HG03103 (cell line): ENCODE data around the gene ANAPC7.
A peak's percentile ranks its signal among the peaks of the same experiment; 100 is the strongest.
"Not testable (repeated sequence)": the region's sequence is repeated elsewhere in the genome, so short reads cannot be mapped to it uniquely, and the experiment has no call there.

Source experiments
- ATAC-seq: cut with Tn5 transposase; IDR thresholded peaks from one replicate; pipeline ENCODE4 v1.9.1; 2021; ENCODE audit warnings: low read depth; ENCODE audit not compliant: unreplicated experiment

Gene ANAPC7, protein sequence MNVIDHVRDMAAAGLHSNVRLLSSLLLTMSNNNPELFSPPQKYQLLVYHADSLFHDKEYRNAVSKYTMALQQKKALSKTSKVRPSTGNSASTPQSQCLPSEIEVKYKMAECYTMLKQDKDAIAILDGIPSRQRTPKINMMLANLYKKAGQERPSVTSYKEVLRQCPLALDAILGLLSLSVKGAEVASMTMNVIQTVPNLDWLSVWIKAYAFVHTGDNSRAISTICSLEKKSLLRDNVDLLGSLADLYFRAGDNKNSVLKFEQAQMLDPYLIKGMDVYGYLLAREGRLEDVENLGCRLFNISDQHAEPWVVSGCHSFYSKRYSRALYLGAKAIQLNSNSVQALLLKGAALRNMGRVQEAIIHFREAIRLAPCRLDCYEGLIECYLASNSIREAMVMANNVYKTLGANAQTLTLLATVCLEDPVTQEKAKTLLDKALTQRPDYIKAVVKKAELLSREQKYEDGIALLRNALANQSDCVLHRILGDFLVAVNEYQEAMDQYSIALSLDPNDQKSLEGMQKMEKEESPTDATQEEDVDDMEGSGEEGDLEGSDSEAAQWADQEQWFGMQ

DNA sequence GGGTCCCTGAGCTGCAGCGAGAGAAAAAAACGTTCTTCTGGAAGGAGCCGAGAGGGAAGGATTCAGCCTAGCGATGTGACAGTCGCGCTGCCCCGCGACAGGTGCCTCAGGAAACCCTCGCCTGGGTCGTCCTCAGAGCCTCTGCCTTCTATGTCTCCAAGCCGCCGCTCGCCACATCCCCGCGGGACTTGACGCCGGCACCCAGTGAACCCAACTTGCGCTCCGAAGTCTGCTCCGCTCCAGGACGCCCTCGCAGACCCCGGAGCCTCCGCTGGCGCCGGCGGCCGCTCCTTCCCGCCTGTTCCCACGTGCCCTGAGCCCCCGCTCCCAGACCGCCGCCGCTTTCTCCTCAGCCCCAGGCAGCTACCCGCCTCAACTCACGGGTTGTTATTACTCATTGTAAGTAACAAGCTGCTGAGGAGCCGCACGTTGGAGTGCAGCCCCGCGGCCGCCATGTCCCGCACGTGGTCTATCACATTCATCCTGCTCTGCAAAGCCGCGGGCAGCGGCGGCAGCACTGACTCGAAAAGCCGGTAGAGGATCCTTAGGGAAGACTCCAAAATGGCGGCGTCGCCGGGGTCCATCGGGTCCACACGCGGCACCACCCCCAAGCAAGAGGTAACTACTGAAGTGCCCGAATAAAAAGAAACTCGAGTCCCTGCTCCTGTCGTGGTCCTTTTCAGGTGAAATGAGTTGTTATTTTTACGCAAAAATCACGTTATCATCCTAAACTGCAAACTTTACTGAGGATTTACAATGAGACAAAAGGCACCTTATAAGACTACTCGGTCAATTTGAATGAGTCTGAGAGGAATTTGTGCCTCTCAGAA lies at the start of gene ANAPC7:
Gene ANAPC7, minus strand, starts transcription at position 563 of the 830 bp plus-strand sequence. Its CDS starts 81 bp downstream, at position 482.
- ATAC-seq = no peak

DNA sequence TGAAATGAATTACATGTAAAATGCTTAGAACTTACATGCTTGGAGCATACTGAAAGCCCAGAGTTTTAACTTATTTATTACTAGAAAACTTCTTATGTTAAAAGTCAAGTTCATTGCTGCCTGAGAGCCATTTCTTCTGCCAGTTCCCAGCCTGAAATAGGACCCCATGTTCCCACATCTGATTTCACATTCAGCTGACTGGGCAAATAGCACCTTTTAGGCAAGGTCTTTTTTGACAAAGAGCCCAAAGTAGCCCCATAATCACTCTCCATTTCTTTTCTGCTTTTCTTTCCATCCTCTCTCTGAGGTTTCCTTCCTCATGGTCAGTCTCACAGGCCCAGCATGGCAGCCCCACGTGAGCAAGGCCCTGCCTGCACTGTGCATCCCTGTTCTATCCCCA lies 47.8 kb upstream of the ANAPC7 start:
- ATAC-seq = no peak

DNA sequence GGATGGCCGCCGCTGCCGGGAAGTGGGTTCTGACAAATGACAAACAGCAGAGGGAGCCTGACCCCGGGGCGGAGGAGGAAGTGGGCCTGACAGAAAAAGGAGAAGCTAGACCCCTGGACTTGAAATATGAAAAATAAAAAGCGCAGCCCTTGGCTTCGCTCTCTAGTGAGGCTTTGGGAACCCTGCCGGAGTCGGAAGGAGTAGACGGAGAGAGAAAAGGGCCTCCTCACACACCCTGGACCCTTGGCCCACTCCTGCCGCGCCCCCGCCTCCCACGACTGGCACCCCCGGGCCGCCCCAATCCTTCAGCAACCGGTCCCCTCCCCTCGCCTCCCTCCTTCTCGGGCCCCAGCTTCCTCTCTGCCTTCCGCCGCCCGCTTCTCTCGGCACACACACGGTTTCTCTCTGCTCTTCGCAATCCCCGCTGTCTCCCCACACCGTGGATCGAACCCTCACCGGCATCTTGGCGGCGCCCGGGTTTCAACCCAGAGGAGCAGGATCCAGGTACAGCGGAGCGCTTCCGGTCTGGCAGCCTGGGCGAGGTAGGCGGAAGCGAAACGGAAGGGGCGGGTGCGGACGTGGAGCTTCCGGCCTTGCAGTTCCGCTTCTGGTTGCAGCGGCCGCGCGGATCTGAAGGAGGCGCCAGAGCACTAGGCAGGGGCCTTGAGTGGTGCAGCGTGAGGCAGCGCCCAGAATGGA lies 46.4 kb upstream of the ANAPC7 start, which contains the start of gene ARPC3:
Gene ARPC3, minus strand, starts transcription at position 539 of the 699 bp plus-strand sequence. Its CDS starts 77 bp downstream, at position 462.
- ATAC-seq = peak; percentile 83

DNA sequence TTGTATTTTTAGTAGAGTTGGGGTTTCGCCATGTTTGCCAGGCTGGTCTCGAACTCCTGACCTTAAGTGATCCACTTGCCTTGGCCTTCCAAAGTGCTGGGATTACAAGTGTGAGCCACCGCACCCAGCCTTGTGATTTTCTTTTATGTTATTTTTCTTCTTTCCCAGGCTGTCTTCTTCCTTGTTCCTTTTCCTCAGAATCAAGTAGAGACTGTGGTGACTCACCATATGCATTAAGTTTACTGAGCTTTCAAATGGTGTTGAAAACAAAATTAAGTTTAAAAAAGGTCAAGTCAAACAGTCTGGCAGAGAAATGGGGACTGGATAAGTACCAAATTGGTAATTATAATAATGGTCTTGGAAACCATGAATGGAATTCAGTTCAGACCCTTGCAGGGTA lies 40.9 kb upstream of the ANAPC7 start:
- no peak for ATAC-seq

DNA sequence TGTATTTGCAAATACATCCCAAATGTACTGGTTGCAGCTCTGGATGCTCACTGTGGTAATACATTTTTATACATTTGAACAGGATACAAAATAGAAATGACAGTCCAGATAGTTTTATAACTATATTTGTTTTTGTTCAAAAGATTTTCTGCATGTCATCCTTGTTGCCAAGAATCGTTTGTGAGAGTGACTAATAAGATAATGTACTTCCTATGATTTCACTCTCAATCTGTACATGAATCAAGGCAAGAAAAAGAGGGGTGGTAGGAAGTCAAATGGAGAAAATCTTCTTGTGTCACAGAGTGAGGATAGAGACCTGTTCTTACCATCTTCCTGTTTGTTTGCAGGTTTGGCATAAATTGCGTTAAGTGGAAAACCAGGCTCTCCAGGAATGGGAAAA lies 32.7 kb upstream of the ANAPC7 start:
- no peak for ATAC-seq

DNA sequence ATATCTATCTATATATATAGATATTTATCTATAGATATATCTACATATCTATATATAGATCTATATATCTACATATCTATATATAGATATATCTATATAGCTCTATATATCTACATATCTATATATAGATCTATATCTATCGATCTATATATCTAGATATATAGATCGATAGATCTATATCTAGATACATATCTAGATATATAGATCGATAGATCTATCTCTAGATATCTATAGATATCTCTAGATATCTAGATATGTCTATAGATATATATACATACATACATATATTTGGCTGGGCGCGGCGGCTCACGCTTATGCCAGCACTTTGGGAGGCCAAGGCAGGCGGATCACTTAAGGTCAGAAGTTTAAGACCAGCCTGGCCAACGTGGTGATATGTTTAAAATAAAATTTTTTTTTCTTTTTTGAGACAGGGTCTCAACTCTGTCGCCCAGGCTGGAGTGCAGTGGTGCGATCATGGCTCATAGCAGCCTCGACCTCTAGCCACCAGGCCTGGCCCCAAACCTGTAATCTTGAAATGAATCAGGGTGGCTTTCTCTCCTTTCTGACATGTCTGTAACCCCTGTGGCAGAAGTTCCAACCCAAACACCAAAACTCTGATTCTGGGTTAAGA lies 28.6 kb upstream of the ANAPC7 start:
- no peak for ATAC-seq

DNA sequence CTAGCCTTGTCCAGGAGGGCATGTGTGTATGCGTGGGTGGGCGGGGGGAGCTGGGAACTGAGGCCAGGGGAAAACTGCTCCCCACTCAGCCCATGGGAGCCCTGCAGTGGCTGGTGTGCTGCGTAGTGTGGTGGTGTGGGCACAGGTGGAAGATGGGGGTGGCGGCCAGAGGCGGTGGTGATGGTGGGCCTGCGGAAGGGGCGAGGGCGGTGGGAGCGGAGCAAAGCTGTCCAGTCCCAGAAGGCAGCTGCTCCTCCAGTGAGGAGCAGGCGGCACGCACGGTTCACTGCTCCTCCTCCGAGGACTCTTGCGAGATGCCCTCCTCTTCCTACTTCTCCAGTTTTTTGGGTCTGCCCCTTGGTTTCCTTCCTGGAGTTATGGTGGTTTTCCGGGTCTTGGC lies 26.2 kb upstream of the ANAPC7 start:
- ATAC-seq = not testable (repeated sequence)

DNA sequence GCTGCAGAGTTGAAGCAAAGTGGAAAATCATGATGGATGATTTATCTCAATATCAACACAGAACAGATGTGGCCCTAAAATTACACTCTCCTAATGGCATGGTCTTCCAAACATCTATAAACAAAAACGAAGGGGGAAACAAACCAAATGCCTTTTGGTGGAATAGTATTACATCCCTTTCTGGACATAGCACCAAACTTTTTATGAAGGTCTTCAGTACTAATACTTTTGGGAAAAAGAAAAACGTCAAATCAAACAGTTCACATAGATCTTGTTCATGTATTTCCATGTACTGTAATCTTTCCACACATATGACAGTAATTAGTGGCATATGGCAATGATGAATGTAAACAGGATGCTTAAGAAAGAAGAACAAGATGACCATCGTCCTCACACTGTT lies 22.9 kb upstream of the ANAPC7 start:
- no peak for ATAC-seq

DNA sequence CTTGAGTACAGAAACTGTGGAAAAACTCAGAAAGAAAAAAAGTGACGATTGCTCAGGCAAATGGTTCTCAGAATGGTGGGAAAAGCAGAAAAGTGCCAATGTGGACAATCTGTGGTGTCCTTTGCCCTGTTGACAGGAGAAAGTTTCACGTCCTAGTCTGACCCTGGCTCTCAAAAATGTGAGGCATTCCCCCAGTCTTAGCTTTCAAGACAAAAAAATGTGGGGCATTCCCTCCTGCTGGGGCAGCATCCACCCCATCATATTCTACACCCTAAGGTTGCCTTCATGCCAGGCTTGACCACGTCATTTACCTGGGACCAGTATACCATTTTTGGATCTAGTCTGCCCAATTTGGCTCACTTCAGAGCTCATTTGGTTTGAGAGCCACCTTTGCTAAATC lies 20.7 kb upstream of the ANAPC7 start:
- ATAC-seq = no peak

DNA sequence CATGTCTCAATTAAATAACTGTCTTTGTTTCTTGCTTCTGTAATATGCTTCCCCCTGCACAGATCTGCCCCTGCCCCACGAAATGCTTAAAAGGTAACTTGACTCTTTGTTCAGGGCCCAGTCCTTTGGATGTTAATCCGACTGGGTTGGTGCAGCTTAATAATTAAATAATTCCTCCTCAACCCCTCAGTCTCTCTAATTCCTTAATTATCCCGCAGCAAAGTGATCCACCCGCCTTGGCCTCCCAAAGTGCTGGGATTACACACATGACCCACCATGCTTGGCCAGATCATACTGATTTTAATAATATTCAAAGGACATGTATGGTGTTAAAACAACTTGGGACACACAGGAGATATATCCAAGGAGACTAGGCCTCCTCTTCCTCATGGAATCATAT lies 18.2 kb upstream of the ANAPC7 start:
- ATAC-seq = no peak

DNA sequence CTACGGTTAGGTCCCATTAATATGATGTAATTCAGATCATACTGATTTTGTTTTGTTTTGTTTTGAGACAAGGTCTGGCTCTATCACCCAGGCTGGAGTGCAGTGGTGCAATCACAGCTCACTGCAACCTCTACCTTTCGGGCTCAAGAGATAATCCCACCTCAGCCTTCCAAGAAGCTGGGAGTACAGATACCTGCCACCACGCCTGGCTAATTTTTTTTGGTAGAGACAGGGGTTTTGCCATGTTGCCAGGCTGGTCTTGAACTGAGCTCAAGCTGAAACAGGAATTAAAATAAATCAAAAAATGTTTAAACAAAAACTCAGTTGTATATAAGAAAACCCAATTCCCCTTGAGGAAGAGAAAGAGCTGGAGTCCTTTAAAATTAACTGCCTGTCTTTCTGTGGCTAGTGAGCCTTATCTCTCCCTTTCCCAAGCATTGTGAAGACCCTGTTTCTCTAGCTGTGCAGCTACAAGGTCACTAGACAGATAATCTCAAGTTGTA lies 17.7 kb upstream of the ANAPC7 start:
- no peak for ATAC-seq

DNA sequence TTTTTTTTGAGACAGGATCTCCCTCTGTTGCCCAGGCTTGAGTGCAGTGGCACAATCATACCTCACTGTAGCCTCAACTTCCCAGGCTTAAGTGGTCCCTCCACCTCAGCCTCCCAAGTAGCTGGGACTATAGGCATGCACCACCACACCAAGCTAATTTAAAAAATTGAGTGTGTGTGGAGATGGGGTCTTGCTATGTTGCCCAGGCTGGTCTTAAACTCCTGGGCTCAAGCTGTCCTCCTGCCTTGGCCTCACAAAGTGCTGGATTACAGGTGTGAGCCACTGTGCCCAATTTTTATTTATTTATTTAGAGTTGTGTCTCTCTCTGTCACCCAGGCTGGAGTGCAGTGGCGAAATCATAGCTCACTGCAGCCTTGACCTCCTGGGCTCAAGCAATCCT lies 17.1 kb upstream of the ANAPC7 start:
- not testable (repeated sequence) for ATAC-seq

DNA sequence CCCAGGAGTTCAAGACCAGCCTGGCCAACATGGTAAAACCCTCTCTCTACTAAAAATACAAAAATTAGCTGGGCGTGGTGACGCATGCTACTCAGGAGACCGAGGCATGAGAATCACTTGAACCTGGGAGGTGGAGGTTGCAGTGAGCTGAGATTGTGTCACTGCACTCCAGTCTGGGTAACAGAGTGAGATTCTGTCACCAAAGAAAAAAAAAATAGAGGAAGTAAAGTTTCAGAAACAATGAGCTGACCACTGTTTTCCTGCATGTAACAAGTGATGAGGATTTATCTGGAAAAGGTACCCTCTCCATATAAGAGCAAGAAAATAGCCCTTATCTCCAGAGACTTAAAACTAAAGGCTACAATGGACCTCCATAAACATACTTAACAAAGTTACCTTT lies 13.6 kb upstream of the ANAPC7 start:
- ATAC-seq = not testable (repeated sequence)

DNA sequence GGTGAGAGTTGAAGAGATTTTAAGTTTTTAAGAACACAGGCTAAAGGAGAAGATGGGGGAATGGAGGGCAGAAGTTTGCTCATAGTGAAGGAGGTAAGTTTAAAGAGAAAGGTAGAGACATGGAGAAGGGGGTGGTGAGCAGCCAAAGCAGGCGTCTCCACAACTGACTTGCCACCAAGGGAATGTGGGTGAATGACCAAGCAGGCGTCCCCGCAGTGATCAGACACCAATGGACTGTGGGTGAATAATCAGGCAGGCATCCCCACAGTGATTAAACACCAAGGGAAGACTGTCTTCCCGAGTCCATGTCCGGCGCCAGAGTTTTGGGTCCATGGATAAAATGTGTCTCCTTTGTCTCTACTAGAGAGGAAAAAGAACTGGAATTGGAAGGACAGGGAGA lies 6.6 kb upstream of the ANAPC7 start:
- not testable (repeated sequence) for ATAC-seq

DNA sequence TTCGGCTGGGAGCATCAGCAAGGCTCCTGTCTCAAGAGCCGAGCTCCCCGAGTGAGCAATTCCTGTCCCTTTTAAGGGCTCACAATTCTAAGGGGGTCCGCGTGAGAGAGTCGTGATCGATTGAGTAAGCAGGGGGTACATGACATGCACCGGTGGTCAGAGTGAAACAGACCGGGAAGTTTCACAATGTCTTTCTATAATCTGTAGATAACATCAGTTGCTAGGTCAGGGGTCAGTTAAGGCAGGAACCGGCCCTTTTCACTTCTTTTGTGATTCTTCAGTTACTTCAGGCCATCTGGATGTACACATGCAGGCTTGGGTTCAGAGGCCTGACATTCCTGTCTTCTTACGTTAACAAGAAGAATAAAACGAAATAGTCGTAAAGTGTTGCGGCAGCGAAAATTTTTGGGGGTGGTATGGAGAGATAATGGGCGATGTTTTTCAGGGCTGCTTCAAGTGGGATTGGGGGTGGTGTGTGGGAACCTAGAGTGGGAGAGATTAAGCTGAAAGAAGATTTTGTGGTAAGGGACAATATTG lies 1.7 kb upstream of the ANAPC7 start:
- not testable (repeated sequence) for ATAC-seq

DNA sequence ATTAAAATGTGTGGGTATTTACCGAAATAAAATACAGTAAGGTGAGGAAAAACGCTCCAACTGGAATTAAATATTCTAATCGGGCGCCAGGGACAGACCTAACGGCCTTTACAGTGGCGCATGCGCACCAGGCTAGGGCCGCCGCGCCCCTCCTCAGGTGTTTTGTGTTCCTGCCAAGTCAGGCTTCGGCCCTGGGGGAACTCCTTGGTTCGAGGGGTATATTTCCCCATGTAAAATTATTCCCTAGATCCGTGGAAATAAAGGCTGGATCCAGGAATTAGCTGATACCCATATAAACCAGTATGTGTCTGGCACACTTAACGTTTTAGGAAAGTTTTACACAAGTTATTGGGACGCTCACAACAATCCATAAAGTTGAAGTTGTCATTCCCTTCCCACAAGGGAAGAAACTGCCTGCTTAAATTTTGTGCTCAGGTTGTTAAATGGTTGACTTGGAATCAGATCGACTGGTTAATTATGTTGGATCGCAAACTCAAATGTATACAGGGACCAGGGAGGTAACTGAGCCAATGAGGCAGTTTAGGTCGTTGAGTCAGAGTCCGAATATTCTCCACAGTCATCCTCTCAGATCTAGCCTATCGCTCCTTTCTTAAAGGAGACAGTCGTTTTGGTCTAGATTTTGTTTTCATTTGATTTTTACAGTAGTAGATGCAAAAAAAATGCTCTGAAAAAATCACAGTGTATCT lies 621 bp upstream of the ANAPC7 start:
- ATAC-seq = no peak

DNA sequence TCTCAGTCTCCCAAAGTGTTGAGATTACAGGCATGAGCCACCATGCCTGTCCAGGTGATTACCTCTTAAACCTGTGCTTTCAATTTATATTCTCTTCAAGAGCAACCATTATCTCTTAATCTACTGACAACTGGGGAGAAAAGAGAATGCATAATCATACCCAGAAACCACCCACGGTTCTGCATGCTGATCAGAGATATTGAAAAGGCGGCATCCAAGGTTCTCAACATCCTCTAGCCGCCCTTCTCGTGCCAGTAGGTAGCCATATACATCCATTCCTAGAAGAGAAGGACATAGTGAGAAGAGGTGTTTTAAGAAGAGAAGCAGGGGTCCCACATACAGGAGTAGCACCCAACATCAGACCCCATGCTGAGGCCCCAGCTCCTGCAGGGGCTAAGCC lies 20.8 kb downstream of the ANAPC7 start:
- ATAC-seq = no peak

DNA sequence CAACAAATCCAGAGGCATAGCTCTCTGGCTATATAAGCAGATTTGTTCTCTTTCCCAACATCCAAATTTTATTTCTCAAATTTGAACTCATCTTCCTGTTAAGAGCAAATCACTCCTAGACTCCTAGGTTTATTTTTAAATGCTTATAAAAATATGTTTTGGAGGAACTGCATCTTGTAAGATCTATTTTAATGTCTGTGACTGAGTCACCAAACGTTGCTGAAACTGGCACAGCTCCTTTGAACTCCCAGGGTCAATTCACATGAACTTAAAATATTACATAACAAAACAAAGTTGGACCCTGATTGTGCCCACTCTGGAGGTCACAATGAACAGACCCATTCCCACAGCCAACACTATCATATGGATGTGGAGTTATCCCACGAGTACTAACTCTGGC lies 23.9 kb downstream of the ANAPC7 start:
- no peak for ATAC-seq

DNA sequence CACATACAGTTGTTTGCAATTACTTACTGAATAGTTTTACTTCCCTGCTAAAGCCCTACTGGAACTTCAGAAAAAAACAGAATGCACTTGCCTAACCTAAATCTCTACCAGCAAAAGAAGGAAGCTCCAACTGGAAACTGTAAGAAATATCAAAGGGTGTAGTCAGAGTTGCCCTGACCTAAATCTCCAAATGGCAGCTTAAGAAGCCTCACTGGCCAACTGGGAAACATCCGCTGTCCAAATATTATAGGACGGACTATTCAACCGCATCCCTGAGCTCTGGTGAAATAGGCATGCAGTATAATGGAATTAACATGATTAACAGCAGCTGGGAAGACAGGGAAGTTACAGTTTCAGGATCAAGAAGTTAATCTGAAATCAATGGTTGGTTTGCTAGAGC lies 24.3 kb downstream of the ANAPC7 start:
- no peak for ATAC-seq
